Mucosa of rectum (tissue), 2 donors: ENCODE data around the gene AKT1S1.
A peak's percentile ranks its signal among the peaks of the same experiment; 100 is the strongest.

Experiments
- H3K27ac ChIP-seq, 2 donors: one replicate each; pipeline ENCODE4 v1.7.0; 2013; ENCODE audit warnings: inconsistent platforms in 2 of 2, low read depth in 2 of 2, low read length in 2 of 2
- H3K27me3 ChIP-seq, 2 donors: one replicate each; pipeline ENCODE4 v1.7.0; 2013; ENCODE audit warnings: low read length in 2 of 2; ENCODE audit not compliant: control insufficient read depth in 2 of 2, insufficient read depth in 2 of 2
- H3K36me3 ChIP-seq, 2 donors: one replicate each; pipeline ENCODE4 v1.7.0; 2013; ENCODE audit warnings: low read length in 2 of 2; ENCODE audit not compliant: control insufficient read depth in 2 of 2, insufficient read depth in 2 of 2
- H3K4me1 ChIP-seq, 2 donors: one replicate each; pipeline ENCODE4 v1.7.0; 2013; ENCODE audit warnings: low read length in 2 of 2, mild to moderate bottlenecking in 1 of 2; ENCODE audit not compliant: control insufficient read depth in 2 of 2, insufficient read depth in 2 of 2
- H3K4me3 ChIP-seq, 2 donors: one replicate each; pipeline ENCODE4 v1.7.0; 2013; ENCODE audit warnings: low read length in 2 of 2
- H3K9ac ChIP-seq, 2 donors: one replicate each; pipeline ENCODE4 v1.7.0; 2013; ENCODE audit warnings: low read length in 2 of 2, low read depth in 1 of 2, mild to moderate bottlenecking in 1 of 2
- H3K9me3 ChIP-seq, 2 donors: one replicate each; pipeline ENCODE4 v1.7.0; 2013; ENCODE audit warnings: low read length in 2 of 2; ENCODE audit not compliant: control insufficient read depth in 2 of 2
- donor health status: healthy.
- donor health status: Normal muscosa, but diverticular disease.

Gene AKT1S1

DNA sequence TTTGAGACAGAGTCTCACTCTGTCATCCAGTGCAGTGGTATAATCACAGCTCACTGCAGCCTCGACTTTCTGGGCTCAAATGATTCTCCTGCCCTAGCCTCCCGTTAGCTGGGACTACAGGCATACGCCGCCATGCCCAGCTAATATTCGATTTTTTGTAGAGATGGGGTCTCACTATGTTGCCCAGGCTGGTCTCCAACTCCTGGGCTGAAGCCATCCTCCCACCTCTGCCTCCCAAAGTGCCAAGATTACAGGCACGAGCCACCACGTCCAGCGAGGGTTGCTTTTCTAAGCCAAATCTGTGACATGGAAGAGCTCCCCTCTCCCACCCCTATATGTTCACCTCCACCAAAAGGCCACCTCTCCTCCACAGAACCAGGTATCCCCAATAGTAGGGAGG is 40.9 kb upstream of the AKT1S1 start:
- Histone ChIP-seq H3K27ac (no peak overlapping the region), H3K4me1 (no peaks in the 10 kb centered on the region), H3K36me3 (peaks cover 35 to 41% of the 10 kb centered on the region in 2 donors), H3K4me3 (no peak overlapping the region), H3K9ac (no peak overlapping the region), H3K9me3 (no peaks in the 10 kb centered on the region), H3K27me3 (no peaks in the 10 kb centered on the region)

DNA sequence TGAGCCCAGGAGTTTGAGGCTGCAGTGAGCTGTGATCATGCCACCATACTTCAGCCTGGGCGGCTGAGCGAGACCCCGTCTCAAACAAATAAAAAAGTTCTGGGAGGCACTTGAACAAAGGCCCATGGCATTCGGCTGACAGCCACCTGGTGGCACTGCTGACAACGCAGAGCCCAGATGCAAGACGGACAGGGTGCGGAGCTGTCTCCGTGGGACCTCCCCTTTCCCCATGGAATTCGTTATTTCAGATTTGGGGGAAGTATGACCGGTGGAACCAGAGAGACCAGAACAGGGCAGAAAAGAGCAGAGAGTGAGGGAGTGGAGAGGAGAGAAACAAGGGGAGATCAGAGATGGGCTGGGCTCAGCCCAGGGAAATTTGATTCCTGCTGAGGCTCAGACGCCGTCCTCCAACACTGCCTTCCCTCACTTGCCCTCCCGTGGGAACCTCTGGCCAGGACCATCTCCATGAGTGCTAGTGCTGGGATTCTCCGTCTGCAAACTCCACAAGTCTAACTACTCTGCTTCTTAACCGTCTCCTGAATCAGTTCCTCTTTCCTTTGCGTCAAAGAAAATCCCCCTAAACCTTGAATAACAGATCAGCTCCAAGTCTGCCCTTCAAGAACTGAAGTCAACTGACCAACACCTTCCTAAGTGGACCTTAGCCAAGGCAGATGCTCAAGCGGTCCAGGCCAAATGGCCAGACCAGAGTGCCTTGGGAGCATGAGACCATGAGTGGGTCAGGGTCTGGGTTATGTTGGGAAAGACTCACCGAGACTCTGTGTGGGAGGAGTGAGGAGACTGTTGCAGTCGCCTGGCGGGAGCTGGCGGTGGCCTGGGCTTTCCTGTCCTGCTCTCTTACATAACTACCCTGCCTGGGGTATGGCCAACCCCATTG is 39.9 kb upstream of the AKT1S1 start:
- H3K9ac ChIP-seq, result no peak overlapping the region

DNA sequence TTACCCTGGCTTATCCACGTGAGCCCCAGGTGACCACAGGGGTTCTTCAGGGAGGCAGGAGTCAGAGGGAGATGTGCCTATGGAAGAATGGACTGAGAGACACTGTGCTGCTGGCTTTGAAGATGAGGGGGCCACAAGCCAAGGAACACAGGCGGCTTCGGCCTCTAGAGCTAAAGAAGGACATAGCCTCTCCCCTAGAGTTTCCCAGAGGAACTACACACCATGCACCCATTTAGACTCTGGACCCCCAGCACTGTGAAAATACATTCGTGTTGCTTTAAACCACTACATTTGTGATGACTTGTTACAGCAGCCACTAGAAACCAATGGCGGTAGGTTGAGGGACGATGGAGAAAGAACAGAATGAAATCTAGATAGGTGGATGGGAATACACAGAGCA is 38.1 kb upstream of the AKT1S1 start:
- H3K9ac ChIP-seq, result no peak overlapping the region
- H3K4me3 ChIP-seq, result no peak overlapping the region
- no peaks in the 10 kb centered on the region for H3K9me3 ChIP-seq
- no peaks in the 10 kb centered on the region for H3K27me3 ChIP-seq
- peaks cover 0 to 2% of the 10 kb centered on the region in 2 donors for H3K4me1 ChIP-seq
- H3K27ac ChIP-seq, result no peak overlapping the region
- H3K36me3 ChIP-seq, result peaks cover 31 to 32% of the 10 kb centered on the region in 2 donors

More for the DNA sequence above, 39.9 kb upstream of the AKT1S1 start:
- H3K27me3 ChIP-seq, result no peaks in the 10 kb centered on the region
- H3K4me1 ChIP-seq, result no peaks in the 10 kb centered on the region
- no peak overlapping the region for H3K27ac ChIP-seq
- H3K4me3 ChIP-seq, result no peak overlapping the region
- H3K9me3 ChIP-seq, result no peaks in the 10 kb centered on the region
- peaks cover 33 to 39% of the 10 kb centered on the region in 2 donors for H3K36me3 ChIP-seq

DNA sequence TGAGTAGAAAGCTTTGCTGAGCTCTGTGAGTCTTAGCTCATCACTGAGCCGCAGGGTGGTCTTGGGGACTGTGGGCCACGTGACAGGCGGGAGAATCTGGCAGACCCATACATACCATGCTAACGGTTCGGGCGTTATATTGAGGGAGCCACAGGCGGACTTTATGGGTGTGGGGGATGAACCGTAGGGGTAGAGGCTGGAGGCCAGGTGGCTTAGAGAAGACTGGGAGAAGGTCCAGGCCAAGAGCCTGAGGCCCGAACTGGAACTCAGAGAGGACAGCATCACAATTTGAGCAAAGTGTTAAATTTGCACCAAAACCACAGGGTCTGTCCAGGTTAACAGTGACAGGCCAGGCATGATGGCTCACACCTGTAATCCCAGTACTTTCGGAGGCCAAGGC is 36.6 kb upstream of the AKT1S1 start:
- Histone ChIP-seq H3K4me3 (no peak overlapping the region), H3K27ac (no peak overlapping the region), H3K9ac (no peak overlapping the region), H3K36me3 (peaks cover 36 to 43% of the 10 kb centered on the region in 2 donors), H3K9me3 (no peaks in the 10 kb centered on the region), H3K27me3 (no peaks in the 10 kb centered on the region), H3K4me1 (peaks cover 0 to 2% of the 10 kb centered on the region in 2 donors)

DNA sequence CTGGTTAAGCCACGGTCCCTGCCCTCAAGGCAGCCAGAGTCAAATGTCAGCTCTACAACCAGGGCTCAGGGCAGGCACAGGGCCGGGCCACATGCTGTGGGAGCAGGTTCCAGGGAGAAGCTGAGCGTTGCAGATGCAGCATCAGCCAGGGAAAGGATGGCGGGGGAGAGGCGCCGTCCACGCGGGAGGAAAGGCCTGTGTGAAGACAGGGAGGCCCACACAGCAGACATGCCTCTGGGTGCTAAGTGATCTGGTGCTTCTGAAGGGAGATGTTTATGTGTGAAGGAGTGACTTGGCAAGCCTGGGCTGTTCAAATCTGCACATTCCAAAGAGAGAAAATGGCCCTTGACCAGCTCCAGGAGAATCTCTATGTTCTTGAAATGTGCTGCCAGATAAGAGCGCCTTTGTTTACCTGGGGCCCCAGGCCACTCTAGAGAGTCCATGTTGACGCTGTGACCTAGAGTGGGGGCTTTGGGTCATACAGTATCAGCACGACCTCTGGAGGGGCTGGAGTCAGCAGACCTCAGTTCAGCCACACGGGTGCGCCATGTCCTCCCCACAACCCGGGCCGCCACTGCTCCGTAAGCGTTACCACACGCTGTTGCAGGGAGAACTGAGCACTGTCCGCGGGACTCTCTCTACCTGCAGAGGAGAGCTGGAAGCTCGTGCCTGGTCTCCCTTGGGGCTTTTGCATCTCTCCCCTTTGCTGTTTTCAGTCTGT is 36.0 kb upstream of the AKT1S1 start:
- no peak overlapping the region for H3K27ac ChIP-seq

DNA sequence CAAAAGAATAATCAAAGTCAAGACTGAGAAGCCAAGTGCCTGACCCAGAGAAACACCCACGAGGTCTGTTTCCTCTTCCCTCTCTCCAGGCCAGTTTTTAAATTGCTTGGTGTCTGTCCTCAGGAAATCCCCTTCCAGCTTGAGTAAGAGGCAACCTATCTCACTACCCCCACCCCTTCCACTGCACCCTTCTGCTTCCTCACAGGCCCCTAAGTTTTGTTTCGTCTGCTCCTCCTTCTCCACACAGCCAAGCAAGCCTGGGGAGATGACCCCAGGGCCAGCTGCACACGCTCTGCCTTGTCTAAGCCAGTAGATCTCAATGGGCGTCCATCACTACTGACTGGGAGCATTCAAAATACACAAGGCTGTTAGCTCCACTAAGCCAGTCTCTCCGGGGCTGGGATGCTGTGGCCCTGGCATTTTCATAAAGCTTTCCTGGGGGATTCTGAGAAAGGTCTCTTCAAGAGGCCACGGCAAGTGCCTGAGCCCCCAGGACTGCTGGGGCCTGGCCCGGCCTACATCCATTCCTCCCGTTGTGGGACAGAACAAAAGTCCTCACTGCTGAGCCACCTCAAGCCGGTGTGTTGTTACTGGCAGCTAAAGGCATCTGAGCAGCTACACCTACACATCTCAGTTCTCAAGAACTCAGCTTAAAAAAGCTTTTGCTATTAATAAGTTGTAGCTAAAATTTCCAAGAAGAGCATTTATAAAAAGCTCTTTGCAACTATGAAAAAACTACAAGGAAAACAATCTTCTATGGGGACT is 34.4 kb upstream of the AKT1S1 start:
- Histone ChIP-seq H3K27me3 (no peaks in the 10 kb centered on the region), H3K9ac (no peak overlapping the region), H3K4me3 (no peak overlapping the region), H3K4me1 (peaks cover 0 to 2% of the 10 kb centered on the region in 2 donors), H3K36me3 (peaks cover 40 to 51% of the 10 kb centered on the region in 2 donors), H3K9me3 (no peaks in the 10 kb centered on the region), H3K27ac (peak overlapping the region in 1 of 2 donors; percentile 23)

More for the DNA sequence above, 36.0 kb upstream of the AKT1S1 start:
- no peak overlapping the region for H3K4me3 ChIP-seq
- peaks cover 0 to 2% of the 10 kb centered on the region in 2 donors for H3K4me1 ChIP-seq
- no peak overlapping the region for H3K9ac ChIP-seq
- no peaks in the 10 kb centered on the region for H3K27me3 ChIP-seq
- peaks cover 39 to 45% of the 10 kb centered on the region in 2 donors for H3K36me3 ChIP-seq
- H3K9me3 ChIP-seq, result no peaks in the 10 kb centered on the region

DNA sequence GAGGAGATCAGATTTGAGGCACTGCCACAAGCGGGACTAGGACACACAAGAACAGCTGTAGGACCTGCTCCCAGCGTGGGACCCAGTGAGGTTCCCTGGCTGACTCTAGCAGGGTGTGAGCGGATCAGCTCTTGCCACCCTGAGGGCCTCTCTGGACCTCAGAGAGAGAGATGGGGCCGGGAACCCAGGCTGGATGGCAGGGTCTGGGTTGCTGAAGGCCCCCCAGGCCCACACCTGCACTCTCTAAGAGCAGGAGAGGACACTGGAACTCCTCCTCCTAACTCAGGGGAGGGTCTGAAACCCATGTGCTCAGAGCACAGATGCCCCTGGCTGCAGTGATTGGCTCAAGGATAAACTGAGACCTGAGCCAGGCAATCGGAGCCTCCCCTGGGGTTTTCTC is 33.0 kb upstream of the AKT1S1 start:
- Histone ChIP-seq H3K27me3 (no peaks in the 10 kb centered on the region), H3K27ac (no peak overlapping the region), H3K4me1 (peaks cover 0 to 2% of the 10 kb centered on the region in 2 donors), H3K36me3 (peaks cover 31 to 42% of the 10 kb centered on the region in 2 donors), H3K9ac (no peak overlapping the region), H3K4me3 (no peak overlapping the region), H3K9me3 (no peaks in the 10 kb centered on the region)

DNA sequence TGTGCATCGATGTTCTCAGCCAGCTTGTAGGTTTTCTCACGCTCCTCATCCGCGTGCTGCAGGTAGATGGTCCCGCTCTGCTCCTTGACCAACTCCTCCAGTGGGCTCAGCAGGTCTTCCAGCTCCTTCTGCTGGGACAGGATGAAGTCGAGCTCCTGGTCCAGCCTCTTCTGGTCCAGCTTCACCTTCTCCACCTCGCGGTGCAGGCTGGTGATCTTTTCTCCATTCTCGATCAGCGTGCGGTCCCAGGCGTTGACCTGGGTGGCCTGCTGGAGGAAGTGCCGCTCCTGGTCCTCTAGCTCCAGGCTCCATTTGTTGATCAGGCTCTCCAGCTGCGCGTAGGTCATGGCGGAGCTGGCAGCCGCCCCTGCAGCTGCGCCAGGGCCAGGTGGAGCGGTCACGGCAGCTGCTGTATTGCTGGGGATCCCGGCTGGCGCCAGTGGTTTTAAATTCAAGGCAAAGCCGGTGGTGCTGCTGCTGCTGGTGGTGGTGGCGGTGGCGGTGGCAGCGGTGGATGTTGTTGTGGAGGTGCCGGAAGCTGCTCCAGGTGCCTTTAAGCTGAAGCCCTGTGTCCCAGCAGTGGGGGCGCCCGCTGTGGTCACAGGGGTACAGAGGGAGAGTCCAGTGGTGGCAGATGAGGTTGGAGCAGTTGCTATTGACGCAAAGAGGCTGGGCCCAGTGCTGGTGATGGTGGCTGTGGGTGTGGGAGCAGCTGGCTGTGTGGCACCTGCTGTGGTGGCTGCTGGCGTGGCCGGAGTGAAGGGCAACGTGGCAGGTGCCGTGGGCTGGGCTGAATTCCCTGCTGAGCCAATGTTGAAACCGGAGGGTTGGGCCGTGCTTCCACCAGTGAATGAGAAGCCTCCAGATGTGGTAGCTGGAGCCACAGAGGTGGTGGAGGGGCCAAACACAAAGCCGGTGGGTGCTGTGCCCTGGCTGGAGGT is 31.6 kb upstream of the AKT1S1 start:
- peaks cover 30 to 39% of the 10 kb centered on the region in 2 donors for H3K36me3 ChIP-seq

DNA sequence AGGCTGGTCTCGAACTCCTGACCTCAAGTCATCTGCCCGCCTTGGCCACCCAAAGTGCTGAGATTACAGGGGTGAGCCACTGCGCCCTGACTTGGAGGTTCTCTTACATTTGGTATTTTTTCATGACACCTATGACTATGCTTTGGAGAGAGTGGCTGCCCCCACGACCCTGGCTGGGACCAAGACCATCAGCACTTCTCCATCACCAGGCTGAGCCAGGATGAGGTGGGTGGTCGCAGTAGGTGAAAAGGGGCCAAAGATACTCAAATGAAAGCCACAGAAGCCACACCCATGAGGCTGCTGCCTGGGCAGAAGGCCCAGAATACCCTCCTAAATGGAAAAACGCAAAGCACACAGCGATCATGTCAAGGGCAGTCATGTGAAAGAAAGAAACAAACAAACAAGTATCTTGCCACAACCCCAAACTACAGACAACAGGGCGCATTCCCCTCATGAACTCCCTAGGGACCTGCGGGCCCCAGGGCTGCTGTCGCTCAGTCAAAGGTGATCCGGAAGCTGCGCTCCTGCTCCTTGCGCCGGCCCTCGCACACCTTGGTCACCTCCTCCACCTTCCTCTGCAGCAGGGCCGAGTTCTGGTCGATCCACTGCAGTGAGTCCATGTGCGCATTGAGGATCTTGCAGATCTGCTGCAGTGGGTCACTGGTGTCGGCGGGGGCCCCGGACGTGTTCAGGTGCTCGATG is 30.7 kb upstream of the AKT1S1 start:
- no peak overlapping the region for H3K27ac ChIP-seq
- H3K4me1 ChIP-seq, result peaks cover 0 to 2% of the 10 kb centered on the region in 2 donors
- no peaks in the 10 kb centered on the region for H3K27me3 ChIP-seq
- peaks cover 23 to 31% of the 10 kb centered on the region in 2 donors for H3K36me3 ChIP-seq
- H3K4me3 ChIP-seq, result no peak overlapping the region
- H3K9me3 ChIP-seq, result no peaks in the 10 kb centered on the region
- H3K9ac ChIP-seq, result no peak overlapping the region

More for the DNA sequence above, 31.6 kb upstream of the AKT1S1 start:
- Histone ChIP-seq H3K9ac (no peak overlapping the region), H3K9me3 (no peaks in the 10 kb centered on the region), H3K4me1 (peaks cover 0 to 2% of the 10 kb centered on the region in 2 donors), H3K27ac (no peak overlapping the region), H3K27me3 (no peaks in the 10 kb centered on the region), H3K4me3 (no peak overlapping the region)
